ENCODE data around the gene SEMA4D.

Gene SEMA4D

GRCh38 chr9:89368978-89369377, 128.9 kb downstream of the SEMA4D start:
- Histone ChIP-seq H4K8ac (ENCODE audit: low read depth, low read length) (no peak overlapping the region), H2BK15ac (ENCODE audit: low read length) (no peak overlapping the region)

GRCh38 chr9:89368550-89368949, 129.4 kb downstream of the SEMA4D start:
- no peak overlapping the region for H2BK5ac ChIP-seq (ENCODE audit: low read length)
- H3K23ac ChIP-seq (ENCODE audit: low read depth, low read length, poor library complexity): no peak overlapping the region
- no peak overlapping the region for H4K8ac ChIP-seq (ENCODE audit: low read depth, low read length)
- H3K4ac ChIP-seq (ENCODE audit: low read length): no peak overlapping the region
- H2BK12ac ChIP-seq (ENCODE audit: low read length): no peak overlapping the region
- DNase-seq (ENCODE audit: low spot score): no peak
- no peak overlapping the region for H4K91ac ChIP-seq (ENCODE audit: low read depth, low read length, poor library complexity)
- H3K27me3 ChIP-seq (ENCODE audit: control insufficient read depth in 3 of 3, insufficient read depth in 3 of 3, low read depth in 1 of 3, low read length in 3 of 3): no peaks in the 10 kb centered on the region
- H3K27ac ChIP-seq (replicated peaks; ENCODE audit: low read length): no peak overlapping the region
- no peak overlapping the region for H3K4me2 ChIP-seq (ENCODE audit: insufficient read depth, low read length, poor library complexity, severe bottlenecking)
- H2AFZ ChIP-seq (ENCODE audit: low read length): no peak overlapping the region
- peak overlapping the region in 1 of 2 donors; percentile 15 for H3K4me3 ChIP-seq (ENCODE audit: low read length in 2 of 2)
- H3K9ac ChIP-seq (ENCODE audit: low read depth, low read length, poor library complexity): no peak overlapping the region
- peaks cover 0 to 4% of the 10 kb centered on the region in 2 donors for H3K36me3 ChIP-seq (replicated peaks in 1 of 2; ENCODE audit: control insufficient read depth in 2 of 2, insufficient read depth in 2 of 2, low read length in 2 of 2)
- H2AK5ac ChIP-seq (ENCODE audit: low read depth, low read length): no peak overlapping the region
- peaks cover 1% of the 10 kb centered on the region for H3K79me1 ChIP-seq (ENCODE audit: low read depth, low read length)
- no peak overlapping the region for H3K14ac ChIP-seq (ENCODE audit: low read length)
- peaks cover 0 to 5% of the 10 kb centered on the region in 2 donors for H3K9me3 ChIP-seq (replicated peaks in 1 of 2; ENCODE audit: control insufficient read depth in 2 of 2, insufficient read depth in 1 of 2, low read depth in 1 of 2, low read length in 2 of 2)
- H2BK15ac ChIP-seq (ENCODE audit: low read length): no peak overlapping the region
- no CpG with 5 or more reads among the region's 7 CpGs for WGBS, 2 donors (ENCODE audit: extremely low coverage in 2 of 2, insufficient read length in 2 of 2, insufficient replicate concordance in 1 of 2)
- no peak overlapping the region for H2BK120ac ChIP-seq (ENCODE audit: low read depth, low read length)
- H3K18ac ChIP-seq (ENCODE audit: low read length): peak overlapping the region; percentile 78
- no peaks in the 10 kb centered on the region for H3K4me1 ChIP-seq (ENCODE audit: control insufficient read depth in 2 of 2, insufficient read depth in 1 of 2, low read depth in 1 of 2, low read length in 2 of 2)

More at GRCh38 chr9:89368978-89369377, 128.9 kb downstream of the SEMA4D start:
- Histone ChIP-seq H3K4ac (ENCODE audit: low read length) (no peak overlapping the region), H3K4me3 (ENCODE audit: low read length in 2 of 2) (no peak overlapping the region), H3K18ac (ENCODE audit: low read length) (peak overlapping the region; percentile 78), H2BK12ac (ENCODE audit: low read length) (no peak overlapping the region), H3K9me3 (replicated peaks in 1 of 2; ENCODE audit: control insufficient read depth in 2 of 2, insufficient read depth in 1 of 2, low read depth in 1 of 2, low read length in 2 of 2) (peaks cover 0 to 5% of the 10 kb centered on the region in 2 donors), H3K4me1 (ENCODE audit: control insufficient read depth in 2 of 2, insufficient read depth in 1 of 2, low read depth in 1 of 2, low read length in 2 of 2) (no peaks in the 10 kb centered on the region), H3K79me1 (ENCODE audit: low read depth, low read length) (peaks cover 1% of the 10 kb centered on the region), H3K27me3 (ENCODE audit: control insufficient read depth in 3 of 3, insufficient read depth in 3 of 3, low read depth in 1 of 3, low read length in 3 of 3) (no peaks in the 10 kb centered on the region), H3K36me3 (replicated peaks in 1 of 2; ENCODE audit: control insufficient read depth in 2 of 2, insufficient read depth in 2 of 2, low read length in 2 of 2) (peaks cover 0 to 2% of the 10 kb centered on the region in 2 donors), H3K9ac (ENCODE audit: low read depth, low read length, poor library complexity) (no peak overlapping the region), H3K27ac (replicated peaks; ENCODE audit: low read length) (no peak overlapping the region), H2AFZ (ENCODE audit: low read length) (no peak overlapping the region), H3K23ac (ENCODE audit: low read depth, low read length, poor library complexity) (no peak overlapping the region), H2BK5ac (ENCODE audit: low read length) (no peak overlapping the region), H2BK120ac (ENCODE audit: low read depth, low read length) (no peak overlapping the region), H2AK5ac (ENCODE audit: low read depth, low read length) (no peak overlapping the region), H3K4me2 (ENCODE audit: insufficient read depth, low read length, poor library complexity, severe bottlenecking) (no peak overlapping the region), H3K14ac (ENCODE audit: low read length) (no peak overlapping the region), H4K91ac (ENCODE audit: low read depth, low read length, poor library complexity) (no peak overlapping the region)
- no peak for DNase-seq (ENCODE audit: low spot score)
- no CpG with 5 or more reads among the region's 8 CpGs for WGBS, 2 donors (ENCODE audit: extremely low coverage in 2 of 2, insufficient read length in 2 of 2, insufficient replicate concordance in 1 of 2)

GRCh38 chr9:89367726-89368437, 130.0 kb downstream of the SEMA4D start:
- no peak overlapping the region for H2AFZ ChIP-seq (ENCODE audit: low read length)
- H3K14ac ChIP-seq (ENCODE audit: low read length): peak overlapping the region; percentile 32
- H2AK5ac ChIP-seq (ENCODE audit: low read depth, low read length): no peak overlapping the region
- no peak overlapping the region for H3K9ac ChIP-seq (ENCODE audit: low read depth, low read length, poor library complexity)
- no peaks in the 10 kb centered on the region for H3K27me3 ChIP-seq (ENCODE audit: control insufficient read depth in 3 of 3, insufficient read depth in 3 of 3, low read depth in 1 of 3, low read length in 3 of 3)
- peak overlapping the region; percentile 25 for H3K18ac ChIP-seq (ENCODE audit: low read length)
- H3K36me3 ChIP-seq (replicated peaks in 1 of 2; ENCODE audit: control insufficient read depth in 2 of 2, insufficient read depth in 2 of 2, low read length in 2 of 2): peaks cover 4% of the 10 kb centered on the region in 2 donors
- no peak overlapping the region for H4K8ac ChIP-seq (ENCODE audit: low read depth, low read length)
- peaks cover 1% of the 10 kb centered on the region for H3K79me1 ChIP-seq (ENCODE audit: low read depth, low read length)
- no peak overlapping the region for H3K23ac ChIP-seq (ENCODE audit: low read depth, low read length, poor library complexity)
- no peak overlapping the region for H2BK5ac ChIP-seq (ENCODE audit: low read length)
- H2BK12ac ChIP-seq (ENCODE audit: low read length): peak overlapping the region; percentile 63
- no peak overlapping the region for H3K4ac ChIP-seq (ENCODE audit: low read length)
- no peak overlapping the region for H3K4me3 ChIP-seq (ENCODE audit: low read length in 2 of 2)
- H3K9me3 ChIP-seq (replicated peaks in 1 of 2; ENCODE audit: control insufficient read depth in 2 of 2, insufficient read depth in 1 of 2, low read depth in 1 of 2, low read length in 2 of 2): peaks cover 0 to 5% of the 10 kb centered on the region in 2 donors
- no peak overlapping the region for H3K4me2 ChIP-seq (ENCODE audit: insufficient read depth, low read length, poor library complexity, severe bottlenecking)
- WGBS, 2 donors (ENCODE audit: extremely low coverage in 2 of 2, insufficient read length in 2 of 2, insufficient replicate concordance in 1 of 2): no CpG with 5 or more reads among the region's 14 CpGs
- no peak for DNase-seq (ENCODE audit: low spot score)
- no peaks in the 10 kb centered on the region for H3K4me1 ChIP-seq (ENCODE audit: control insufficient read depth in 2 of 2, insufficient read depth in 1 of 2, low read depth in 1 of 2, low read length in 2 of 2)
- H2BK15ac ChIP-seq (ENCODE audit: low read length): no peak overlapping the region
- H3K27ac ChIP-seq (replicated peaks; ENCODE audit: low read length): no peak overlapping the region
- no peak overlapping the region for H2BK120ac ChIP-seq (ENCODE audit: low read depth, low read length)
- H4K91ac ChIP-seq (ENCODE audit: low read depth, low read length, poor library complexity): no peak overlapping the region

GRCh38 chr9:89367281-89367680, 130.6 kb downstream of the SEMA4D start:
- WGBS, 2 donors (ENCODE audit: extremely low coverage in 2 of 2, insufficient read length in 2 of 2, insufficient replicate concordance in 1 of 2): no CpG with 5 or more reads among the region's 4 CpGs
- H2BK15ac ChIP-seq (ENCODE audit: low read length): no peak overlapping the region

More at GRCh38 chr9:89367281-89367680, 130.6 kb downstream of the SEMA4D start:
- H3K9me3 ChIP-seq (replicated peaks in 1 of 2; ENCODE audit: control insufficient read depth in 2 of 2, insufficient read depth in 1 of 2, low read depth in 1 of 2, low read length in 2 of 2): peaks cover 0 to 5% of the 10 kb centered on the region in 2 donors
- H2BK120ac ChIP-seq (ENCODE audit: low read depth, low read length): no peak overlapping the region
- H3K27me3 ChIP-seq (ENCODE audit: control insufficient read depth in 3 of 3, insufficient read depth in 3 of 3, low read depth in 1 of 3, low read length in 3 of 3): no peaks in the 10 kb centered on the region
- H2BK12ac ChIP-seq (ENCODE audit: low read length): no peak overlapping the region
- no peak overlapping the region for H3K23ac ChIP-seq (ENCODE audit: low read depth, low read length, poor library complexity)
- no peak overlapping the region for H3K4ac ChIP-seq (ENCODE audit: low read length)
- H2AFZ ChIP-seq (ENCODE audit: low read length): no peak overlapping the region
- H3K14ac ChIP-seq (ENCODE audit: low read length): no peak overlapping the region
- no peaks in the 10 kb centered on the region for H3K4me1 ChIP-seq (ENCODE audit: control insufficient read depth in 2 of 2, insufficient read depth in 1 of 2, low read depth in 1 of 2, low read length in 2 of 2)
- H4K91ac ChIP-seq (ENCODE audit: low read depth, low read length, poor library complexity): no peak overlapping the region
- no peak overlapping the region for H3K27ac ChIP-seq (replicated peaks; ENCODE audit: low read length)
- H2BK5ac ChIP-seq (ENCODE audit: low read length): no peak overlapping the region
- H3K4me3 ChIP-seq (ENCODE audit: low read length in 2 of 2): no peak overlapping the region
- peaks cover 4 to 10% of the 10 kb centered on the region in 2 donors for H3K36me3 ChIP-seq (replicated peaks in 1 of 2; ENCODE audit: control insufficient read depth in 2 of 2, insufficient read depth in 2 of 2, low read length in 2 of 2)
- H4K8ac ChIP-seq (ENCODE audit: low read depth, low read length): no peak overlapping the region
- no peak overlapping the region for H2AK5ac ChIP-seq (ENCODE audit: low read depth, low read length)
- H3K18ac ChIP-seq (ENCODE audit: low read length): no peak overlapping the region
- no peak overlapping the region for H3K4me2 ChIP-seq (ENCODE audit: insufficient read depth, low read length, poor library complexity, severe bottlenecking)
- no peak overlapping the region for H3K9ac ChIP-seq (ENCODE audit: low read depth, low read length, poor library complexity)
- no peak for DNase-seq (ENCODE audit: low spot score)
- H3K79me1 ChIP-seq (ENCODE audit: low read depth, low read length): peaks cover 1% of the 10 kb centered on the region

All from neuronal stem cell (in vitro differentiated cells).